ENCODE results near the gene MAP3K1.

DNA sequence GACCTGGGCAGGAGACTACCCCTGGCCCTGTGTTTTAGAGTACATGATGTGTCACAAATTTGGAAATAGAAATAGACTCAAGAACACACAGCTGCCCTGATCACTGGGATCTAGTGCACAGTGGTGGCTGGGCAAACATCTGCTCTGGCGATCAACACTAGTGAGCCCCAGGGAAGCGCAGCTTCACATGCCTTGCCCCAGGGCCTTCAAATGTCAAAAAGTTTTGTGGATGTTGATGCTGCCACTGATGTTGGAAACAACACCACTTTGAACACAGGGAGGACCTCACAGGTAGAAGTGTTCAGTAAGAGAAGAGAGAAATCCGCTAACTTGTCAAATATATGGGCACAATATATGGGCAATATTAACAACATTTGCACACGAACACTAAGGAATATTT, 7.1 kb upstream of the MAP3K1 start:
- TF ChIP-seq, protein P1, sequence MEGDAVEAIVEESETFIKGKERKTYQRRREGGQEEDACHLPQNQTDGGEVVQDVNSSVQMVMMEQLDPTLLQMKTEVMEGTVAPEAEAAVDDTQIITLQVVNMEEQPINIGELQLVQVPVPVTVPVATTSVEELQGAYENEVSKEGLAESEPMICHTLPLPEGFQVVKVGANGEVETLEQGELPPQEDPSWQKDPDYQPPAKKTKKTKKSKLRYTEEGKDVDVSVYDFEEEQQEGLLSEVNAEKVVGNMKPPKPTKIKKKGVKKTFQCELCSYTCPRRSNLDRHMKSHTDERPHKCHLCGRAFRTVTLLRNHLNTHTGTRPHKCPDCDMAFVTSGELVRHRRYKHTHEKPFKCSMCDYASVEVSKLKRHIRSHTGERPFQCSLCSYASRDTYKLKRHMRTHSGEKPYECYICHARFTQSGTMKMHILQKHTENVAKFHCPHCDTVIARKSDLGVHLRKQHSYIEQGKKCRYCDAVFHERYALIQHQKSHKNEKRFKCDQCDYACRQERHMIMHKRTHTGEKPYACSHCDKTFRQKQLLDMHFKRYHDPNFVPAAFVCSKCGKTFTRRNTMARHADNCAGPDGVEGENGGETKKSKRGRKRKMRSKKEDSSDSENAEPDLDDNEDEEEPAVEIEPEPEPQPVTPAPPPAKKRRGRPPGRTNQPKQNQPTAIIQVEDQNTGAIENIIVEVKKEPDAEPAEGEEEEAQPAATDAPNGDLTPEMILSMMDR (IDR thresholded peaks at IDR 0.05), result no peak
- no peak for TF ChIP-seq POLR2A (IDR thresholded peaks at IDR 0.05)
